Suppressor macrophage (primary cell): ENCODE results near the gene GAS6.
A peak's percentile ranks its signal among the peaks of the same experiment; 100 is the strongest.
"Not testable (repeated sequence)": the region's sequence is repeated elsewhere in the genome, so short reads cannot be mapped to it uniquely, and the experiment has no call there.

Experiments
- DNase-seq, 4 experiments: peaks; one replicate each; pipeline ENCODE4 v3.0.0-alpha.2; 2020 to 2022

Gene GAS6

DNA sequence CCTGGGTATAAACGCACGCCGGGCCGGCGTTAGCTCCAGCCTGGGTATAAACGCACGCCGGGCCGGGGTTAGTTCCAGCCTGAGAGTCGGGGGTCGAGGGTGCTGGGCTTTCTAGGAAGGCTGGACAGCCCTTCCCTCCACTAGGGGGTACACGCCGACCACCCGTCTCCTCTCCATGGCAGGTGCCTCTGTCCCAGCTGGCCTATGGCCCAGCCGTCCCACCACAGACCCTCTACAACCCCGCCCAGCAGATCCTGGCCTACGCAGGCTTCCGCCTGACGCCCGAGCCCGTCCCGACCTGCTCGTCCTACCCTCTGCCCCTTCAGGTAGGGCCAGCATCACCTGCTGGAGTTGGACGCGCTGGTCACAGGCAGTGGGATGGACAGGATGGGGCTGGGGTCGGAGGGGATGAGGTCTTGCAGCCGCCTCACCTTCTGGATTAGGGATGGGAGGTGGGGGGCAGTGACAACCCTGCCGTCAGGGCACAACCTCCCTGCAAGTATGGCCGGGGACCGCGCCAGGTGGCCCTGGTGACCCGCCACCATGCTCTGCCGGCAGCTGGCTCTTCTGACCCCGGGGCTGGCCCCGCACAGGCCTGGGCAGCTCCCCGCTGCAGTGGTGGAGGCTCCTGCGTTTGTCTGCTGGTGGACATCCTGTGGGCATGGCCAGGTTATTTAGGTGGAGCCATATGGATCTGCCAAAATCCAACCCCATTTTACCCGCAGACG is 59.0 kb downstream of the GAS6 start:
- DNase-seq = no peak

DNA sequence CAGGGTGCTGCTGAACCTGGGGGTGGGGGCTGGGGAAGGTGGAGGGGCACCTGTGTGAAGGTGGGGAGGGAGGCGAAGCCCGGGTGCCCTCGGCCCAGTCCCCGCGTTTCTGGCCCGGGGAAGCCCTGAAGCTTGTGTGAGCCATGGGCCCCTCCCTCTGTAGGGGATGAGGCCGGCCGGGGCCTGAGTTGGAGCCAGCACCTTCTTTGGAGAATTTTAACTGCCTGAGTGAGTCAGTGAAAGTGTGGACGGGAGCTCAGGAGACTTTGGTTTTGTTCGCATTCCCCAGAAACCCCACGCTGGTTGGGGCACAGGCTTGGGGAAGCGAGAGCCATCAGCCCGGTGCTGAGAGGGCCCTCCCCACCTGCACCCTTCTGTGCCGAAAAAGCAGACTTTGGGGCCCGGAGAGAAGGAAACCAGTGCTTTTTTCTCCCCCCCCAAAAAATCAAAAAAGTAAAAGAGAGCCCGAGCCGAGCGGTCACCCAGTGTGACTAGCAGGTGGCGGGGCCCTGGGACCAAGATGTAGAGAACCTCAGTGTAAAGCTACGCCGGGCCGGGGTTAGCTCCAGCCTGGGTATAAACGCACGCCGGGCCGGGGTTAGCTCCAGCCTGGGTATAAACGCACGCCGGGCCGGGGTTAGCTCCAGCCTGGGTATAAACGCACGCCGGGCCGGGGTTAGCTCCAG is 59.7 kb downstream of the GAS6 start:
- DNase-seq = no peak

DNA sequence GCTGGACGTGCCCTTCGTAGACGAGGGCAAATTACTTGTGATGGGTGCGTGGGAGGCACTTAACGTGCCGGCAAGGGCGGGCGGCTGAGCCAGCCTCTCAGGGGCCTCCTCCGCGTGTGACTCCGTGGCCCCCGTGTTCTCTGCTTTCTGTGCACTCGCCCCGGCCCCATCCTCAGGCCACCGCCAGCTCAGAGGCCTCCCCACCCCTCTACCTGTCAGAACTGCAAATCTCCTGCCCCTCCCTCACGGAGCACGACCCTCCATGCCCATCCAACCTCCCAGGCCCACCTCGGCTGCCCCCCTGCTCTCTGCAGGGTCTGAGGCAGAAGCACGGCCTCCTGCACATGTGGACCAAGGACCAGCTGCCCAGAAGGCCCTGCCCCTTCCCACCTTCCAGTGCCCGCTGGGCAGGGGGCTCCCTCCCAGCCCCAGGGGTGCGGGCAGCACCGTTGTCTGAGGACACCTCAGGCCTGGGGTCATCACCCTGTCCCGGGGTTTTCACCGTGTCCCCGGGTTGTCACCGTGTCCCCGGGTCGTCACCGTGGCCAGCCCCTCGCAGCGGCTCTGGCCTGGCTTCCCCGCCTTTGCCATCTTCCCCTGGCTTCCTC is 60.4 kb downstream of the GAS6 start:
- DNase-seq = no peak

DNA sequence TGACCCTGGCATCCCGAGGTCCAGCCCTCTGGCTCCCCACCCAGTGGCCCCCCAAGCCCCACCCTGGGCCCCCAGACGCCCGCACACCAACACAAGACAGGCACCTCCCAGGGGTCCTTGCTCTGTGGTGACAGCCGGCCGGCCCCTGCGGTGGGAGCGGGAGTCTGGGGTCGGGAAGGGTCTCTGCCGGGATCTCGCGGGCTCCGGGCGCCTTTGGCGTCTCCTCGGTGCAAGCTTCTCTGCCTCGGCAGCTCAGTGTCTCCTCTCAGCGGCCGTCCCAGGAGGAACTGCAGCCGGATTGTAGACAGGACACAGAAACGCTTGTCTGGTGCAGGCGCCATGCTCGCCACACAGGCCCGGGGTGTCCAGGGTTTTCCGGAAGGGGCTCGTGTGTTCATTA is 61.1 kb downstream of the GAS6 start:
- DNase-seq = peak in 3 of 4 experiments; percentile 8 to 13 (median 11)

DNA sequence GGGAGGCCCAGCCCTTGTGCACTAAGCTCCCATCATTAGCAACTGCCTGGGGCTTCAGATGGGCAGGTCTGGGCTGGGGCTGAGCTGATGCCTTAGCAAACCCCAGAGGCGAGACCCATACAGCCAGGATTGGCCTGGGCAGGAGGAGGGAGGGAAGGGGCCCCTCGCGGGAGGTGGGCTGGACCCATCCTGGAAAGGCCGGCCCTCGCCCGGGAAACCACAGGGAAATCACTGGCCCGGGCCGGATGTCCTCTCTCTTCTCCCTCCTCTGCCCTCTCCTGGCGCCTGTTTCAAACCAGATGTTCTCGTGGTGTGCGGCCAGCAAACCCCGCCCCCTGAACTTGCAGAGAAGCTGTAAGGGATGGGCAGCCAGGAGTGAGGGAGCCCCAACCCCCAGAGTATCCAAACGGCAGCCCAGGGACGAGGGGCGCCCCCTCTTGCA is 61.8 kb downstream of the GAS6 start:
- peak in 2 of 4 experiments; percentile 10 to 24 for DNase-seq

DNA sequence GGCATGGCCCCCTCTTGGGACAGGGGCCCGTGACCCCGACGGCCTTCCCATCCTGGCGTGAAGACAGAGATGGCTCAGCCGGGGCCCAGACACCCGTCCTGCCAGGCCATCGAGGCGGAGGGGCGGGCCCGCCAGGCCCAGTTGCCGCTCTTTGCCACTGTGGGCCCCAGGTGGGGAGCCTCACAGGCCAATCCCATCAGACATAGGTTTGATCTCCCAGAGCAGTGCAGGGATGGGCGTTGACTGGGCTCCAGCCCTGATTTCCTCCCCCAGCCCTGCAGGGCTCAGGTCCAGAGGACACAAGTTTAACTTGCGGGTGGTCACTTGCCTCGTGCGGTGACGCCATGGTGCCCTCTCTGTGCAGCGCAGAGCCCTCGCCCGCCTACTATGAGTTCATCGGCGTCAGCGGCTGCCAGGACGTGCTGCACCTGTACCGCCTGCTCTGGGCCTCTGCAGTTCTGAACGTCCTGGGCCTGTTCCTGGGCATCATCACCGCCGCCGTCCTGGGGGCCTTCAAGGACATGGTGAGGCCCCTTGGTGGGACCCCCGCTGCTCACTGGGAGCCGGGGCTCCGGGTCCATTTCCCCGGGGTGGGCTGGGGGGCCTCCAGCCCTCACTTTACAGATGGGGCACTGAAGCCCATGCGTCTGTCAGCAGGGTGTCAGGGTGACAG is 62.5 kb downstream of the GAS6 start:
- no peak for DNase-seq

DNA sequence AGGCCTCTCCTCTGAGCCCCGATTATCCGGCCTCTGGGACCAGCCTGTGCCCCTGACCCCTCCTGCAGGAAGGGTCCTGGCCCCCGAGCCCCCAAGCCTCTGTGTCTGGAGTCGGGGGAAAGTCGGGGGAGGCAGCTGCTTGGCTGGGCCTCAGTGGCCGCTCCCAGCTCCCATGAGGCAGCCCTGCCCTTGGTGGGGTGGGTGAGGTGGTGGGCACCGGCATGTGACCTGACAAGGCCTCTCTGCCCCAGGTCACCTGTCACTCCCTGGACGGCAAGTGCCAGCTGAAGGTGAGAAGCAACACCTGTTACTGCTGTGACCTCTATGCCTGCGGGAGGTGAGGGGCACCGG is 63.3 kb downstream of the GAS6 start:
- DNase-seq = no peak

DNA sequence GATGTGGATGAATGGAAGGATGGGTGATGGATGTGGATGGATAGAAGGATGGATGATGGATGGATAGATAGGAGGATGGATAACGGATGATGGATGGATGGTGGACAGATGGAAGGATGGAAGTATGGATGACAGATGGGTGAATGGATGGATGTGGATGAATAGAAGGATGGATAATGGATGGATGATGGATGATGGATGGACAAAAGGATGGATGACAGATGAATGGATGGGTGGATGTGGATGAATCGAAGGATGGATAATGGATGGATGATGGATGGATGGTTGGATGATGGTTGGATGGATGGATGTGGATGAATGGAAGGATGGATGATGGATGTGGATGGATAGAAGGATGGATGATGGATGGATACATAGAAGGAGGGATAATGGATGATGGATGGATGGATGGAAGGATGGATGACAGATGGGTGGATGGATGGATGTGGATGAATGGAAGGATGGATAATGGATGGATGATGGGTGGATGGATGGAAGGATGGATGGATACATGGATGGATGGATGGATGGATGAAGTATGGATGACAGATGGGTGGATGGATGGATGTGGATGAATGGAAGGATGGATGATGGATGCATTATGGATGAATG is 65.6 kb downstream of the GAS6 start:
- no peak for DNase-seq

DNA sequence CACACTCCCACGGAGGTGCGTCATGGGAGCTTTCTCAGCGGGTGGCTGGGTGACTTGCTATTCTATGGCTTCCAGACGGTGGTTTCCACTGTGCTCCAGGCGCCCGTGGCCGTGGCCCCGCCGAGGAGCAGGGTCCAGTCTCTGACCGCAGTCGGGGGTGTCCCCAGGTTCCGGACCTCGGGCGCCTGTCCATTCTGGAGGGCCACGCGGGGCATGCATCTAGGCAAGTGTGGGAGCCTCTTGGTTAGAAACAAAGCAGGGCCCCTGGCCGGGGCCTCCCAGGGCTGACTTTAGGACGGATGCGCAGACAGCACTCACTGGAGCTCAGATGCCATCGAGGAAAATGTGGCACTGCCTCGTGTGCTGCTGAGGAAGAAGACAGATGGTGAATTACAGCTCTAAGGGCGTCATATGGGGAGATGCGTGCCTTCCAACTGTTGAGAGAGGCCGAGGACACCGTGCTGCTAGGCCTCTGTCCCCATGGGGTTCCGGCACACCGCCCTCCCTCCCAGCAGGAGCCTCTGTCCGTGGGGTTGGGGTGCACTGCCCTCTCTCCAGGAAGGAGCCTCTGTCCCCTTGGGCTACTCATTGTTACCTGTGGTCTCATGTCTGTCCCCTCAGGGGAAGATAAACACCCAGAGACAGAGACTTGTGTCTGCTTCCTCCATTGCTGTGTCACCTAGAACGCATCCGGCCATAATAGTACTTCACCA is 66.8 kb downstream of the GAS6 start:
- peak in 1 of 4 experiments; percentile 1 for DNase-seq

DNA sequence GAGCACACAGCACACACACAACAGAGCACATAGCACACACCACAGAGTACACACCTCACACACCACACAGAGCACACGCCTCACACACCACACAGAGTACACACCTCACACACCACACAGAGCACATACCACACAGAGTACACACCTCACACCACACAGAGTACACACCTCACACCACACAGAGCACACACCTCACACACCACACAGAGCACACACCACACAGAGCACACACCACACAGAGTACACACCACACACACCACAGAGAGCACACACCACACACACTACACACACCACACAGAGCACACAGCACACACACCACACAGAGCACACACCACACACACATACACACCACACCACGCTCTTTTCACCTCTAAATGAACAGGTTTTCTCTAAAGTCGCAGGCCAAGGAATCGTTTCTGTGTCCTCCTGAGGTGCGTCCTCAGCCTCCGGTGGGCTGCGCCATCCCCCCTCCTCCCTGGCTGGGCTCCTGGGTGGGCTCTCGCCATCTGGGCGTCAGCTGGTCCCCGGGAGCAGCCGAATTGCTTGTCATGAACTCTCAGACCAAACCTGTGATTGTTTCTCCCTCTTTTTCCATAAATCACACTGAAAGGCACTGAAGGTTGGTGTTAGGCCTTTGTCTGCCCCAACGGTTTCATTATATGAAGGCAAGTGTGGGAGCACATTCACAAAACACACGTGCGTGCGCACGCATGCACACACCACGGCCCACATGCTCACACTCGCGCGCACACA is 67.5 kb downstream of the GAS6 start:
- peak in 1 of 4 experiments; percentile 0 for DNase-seq

DNA sequence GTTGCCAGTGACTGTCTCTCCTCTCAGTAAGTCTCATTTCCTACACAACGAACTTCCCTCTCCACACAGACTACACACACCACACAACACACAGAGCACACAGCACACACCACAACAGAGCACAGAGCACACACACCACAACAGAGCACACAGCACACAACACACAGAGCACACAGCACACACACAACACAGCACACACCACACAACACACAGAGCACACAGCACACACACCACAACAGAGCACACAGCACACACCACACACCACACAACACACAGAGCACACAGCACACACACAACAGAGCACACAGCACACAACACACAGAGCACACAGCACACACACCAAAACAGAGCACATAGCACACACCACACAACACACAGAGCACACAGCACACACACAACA is 68.5 kb downstream of the GAS6 start:
- not testable (repeated sequence) for DNase-seq

DNA sequence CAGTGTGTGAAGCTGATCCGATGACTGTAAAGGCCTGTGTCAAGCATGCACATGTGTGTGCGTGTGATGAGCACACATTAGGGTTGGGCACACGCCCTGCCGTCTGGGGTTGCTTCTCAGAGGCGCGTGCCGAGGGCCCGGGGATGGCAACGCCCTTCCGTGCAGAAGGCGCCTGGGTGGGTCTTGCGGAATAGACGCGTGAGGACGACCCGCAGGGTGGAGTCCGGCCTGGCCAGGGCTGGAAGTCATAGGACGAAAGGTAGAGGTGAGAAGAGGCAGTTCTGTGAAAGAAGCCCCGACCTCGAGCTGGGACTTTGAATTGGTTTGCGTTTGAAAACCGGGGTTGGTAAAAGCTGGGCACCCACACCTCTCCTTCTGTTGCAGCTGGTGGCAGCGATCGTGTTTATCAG is 69.1 kb downstream of the GAS6 start:
- DNase-seq = peak in 1 of 4 experiments; percentile 0

DNA sequence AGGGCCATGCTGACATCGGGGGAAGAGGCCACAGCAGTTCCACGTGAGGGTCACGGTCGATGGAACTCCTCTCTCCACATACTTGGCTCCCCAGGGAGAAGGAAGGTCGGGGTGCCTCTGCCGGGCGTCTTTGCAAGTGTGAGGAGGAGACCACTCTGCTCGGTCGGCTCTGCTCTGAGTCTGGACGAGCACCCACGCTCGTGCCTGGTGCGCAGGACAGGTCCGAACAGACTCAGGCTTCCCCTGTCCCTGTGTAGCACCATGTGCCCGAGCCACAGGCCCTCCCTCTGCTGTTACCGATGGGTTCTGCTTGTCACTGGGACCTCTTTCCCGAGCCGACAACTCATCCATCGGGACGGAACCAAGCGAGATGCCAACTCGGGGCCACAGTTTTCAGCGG is 69.8 kb downstream of the GAS6 start:
- no peak for DNase-seq

DNA sequence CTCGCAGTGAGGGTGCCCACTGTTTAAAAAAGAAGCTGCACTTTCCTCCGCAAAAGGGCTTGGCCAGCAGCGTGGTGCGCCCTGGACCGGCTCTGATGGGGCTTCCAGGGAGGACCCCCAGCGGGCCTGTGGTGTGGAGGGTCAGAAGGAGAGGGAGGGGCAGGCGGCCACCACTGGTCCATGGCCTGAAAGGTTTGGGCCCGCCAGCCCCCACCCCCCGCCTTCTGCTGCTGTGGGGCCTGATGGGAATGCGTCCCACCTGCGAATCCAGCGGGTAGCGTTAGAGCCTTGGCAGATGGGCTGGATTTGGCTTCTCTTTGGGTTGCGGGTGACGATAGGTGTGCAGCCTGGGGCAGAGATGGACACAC is 70.2 kb downstream of the GAS6 start:
- no peak for DNase-seq

DNA sequence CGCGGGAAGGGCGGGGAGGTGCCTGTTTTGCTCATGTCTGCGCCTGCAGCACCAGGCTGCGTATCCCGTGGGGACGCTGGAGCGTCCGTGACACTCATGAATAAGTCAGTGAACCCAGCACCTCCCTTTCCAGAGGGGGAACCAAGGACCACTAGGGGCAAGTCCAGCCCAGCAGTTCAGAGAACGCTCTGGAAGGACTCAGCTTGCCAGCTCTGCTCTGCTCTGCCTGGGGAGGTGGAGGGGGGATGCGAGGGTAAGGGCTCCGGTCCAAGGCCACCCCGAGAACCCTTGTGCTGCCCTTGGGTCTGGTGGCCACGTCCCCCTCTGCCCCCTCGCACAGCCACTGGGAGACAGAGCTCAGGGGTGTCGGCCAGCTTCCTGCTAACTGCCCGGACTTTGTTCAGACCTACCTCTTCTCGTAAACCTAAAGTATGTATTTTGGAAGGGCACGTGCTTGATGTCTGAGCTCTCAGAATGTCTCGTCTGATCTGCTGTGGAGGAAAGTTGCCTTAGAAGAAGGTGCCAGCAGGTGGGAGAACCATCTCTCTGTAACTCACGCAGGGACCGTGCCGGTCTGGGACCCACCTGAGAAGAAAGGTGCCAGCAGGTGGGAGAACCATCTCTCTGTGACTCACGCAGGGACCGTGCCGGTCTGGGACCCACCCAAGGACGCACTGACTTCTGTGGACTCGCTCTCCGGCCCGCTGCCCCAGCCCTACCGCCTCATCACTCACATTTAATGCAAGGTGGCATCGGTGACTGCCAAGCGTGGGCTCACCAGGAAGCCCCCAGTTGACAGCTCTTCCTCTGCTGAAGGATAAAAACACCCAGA is 70.8 kb downstream of the GAS6 start:
- DNase-seq = peak in 1 of 4 experiments; percentile 1

DNA sequence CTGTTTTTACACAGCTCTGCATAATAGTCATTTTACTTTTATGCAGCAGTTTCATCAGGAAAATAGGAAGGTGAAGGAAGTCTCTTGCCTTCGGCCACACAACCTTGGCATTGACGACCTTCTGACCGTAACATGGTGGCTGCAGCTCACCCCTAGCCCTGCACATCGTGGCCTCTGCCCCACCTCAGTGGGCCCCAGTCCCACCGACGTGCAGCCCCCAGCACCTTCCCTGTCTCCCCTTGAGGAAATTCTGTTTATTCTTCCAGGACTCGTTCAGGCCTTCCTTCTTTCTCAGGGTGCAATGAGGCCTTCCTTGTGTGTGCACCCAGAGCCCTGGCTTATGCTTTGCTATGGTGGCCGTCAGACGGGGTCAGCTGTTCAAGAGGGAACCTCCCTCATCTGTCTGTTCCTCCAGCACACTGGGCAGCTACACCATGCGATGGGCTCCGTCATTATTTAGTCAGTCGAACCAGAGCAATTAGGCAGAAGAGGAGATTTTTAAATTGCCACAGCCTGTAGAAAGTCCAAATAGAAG is 71.6 kb downstream of the GAS6 start:
- no peak for DNase-seq

DNA sequence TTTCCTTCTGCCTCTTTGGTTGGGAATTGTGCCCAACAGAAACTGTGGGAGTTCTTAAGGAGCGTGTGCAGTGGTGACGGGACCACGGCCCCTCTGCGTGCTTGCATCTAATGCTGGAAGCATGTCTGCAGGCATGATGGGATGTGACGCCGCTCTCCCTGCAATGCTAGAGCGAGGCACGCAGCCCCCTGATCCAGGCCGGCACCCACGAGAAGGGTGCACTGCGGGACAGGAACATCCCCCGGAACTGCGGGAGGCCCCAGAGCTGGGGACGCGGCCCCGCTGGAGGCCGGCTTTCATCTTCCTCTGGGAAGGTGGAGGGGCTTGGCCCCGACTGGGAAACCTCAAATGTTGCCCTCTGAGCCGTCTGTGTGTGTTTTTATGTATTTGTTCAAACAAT is 72.1 kb downstream of the GAS6 start:
- no peak for DNase-seq

DNA sequence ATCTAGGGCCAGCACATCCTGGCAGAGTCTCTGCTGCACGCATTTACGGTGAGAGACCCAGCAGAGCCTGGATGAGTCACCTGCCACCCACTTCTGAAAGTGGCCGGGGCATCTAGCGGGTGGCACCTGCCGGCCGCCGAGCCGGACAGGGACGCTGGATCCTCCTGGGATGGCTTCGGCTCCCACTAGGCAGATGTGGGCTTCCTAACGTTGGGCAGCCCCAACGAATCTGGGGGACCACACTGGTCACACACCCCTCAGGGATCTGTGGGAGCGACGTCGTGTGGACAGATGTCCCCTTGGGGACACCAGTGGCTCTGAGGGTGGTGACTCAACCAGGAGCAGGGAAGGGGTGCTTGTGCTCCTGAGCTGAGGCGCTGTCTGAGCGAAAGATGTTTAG is 72.7 kb downstream of the GAS6 start:
- no peak for DNase-seq

DNA sequence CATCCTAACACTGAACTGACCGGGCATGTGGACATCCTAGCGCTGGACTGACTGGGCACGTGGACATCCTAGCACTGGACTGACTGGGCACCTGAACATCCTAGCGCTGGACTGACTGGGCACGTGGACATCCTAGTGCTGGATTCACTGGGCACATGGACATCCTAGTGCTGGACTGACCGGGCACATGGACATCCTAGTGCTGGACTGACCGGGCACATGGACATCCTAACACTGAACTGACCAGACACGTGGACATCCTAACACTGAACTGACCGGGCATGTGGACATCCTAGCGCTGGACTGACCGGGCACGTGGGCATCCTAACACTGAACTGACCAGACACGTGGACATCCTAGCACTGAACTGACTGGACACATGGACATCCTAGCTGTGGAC is 73.9 kb downstream of the GAS6 start:
- not testable (repeated sequence) for DNase-seq

DNA sequence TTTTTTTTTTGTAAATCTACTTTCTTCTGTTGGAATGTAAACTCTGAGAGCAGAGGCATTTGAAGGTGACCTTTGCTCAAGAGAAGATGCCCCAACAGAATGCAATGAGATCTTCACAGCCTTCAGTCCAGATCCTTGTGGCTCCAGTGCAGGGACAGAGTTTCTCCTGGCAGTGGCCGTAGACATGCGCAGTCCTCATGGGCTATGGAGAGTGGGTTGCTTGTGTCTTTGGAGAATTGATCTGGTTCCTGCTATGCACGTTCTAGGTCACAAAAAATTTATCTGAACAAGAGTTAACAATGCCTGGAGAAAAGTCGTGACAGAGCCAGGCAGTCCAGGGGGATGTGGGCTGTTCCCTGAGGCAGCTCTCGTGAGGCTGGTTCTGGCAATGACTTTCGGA is 74.7 kb downstream of the GAS6 start:
- DNase-seq = no peak
